HG02610 (cell line): ENCODE measurements around the gene SEPHS1.
"Not testable (repeated sequence)": the region's sequence is repeated elsewhere in the genome, so short reads cannot be mapped to it uniquely, and the experiment has no call there.

ENCODE experiments used
- ATAC-seq: cut with Tn5 transposase; IDR thresholded peaks from one replicate; pipeline ENCODE4 v1.9.1; 2021; ENCODE audit warnings: mild to moderate bottlenecking, moderate library complexity; ENCODE audit not compliant: unreplicated experiment

Gene SEPHS1

GRCh38 chr10:13365243-13365642, 17.1 kb upstream of the SEPHS1 start:
- ATAC-seq: no peak

GRCh38 chr10:13360587-13360986, 12.5 kb upstream of the SEPHS1 start:
- ATAC-seq: no peak

DNA sequence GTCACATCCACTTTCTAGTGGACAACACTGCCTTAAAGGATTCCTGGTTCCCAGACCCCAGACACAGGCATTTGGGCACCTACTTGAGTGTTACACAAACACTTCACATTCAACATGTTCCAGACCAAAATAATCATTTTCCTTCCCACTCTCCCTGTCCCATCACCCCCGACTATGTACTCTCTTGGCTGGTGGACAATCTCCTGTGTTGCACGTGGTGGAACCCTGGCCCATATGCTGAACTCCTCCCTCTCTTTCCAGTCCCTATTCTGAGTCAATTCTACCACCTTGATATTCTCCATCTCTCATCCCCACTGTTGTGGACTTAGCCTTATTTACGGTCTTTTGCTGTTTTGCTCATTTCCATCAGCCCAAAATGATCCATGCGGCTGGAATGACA, 8.3 kb upstream of the SEPHS1 start:
- ATAC-seq: no peak

DNA sequence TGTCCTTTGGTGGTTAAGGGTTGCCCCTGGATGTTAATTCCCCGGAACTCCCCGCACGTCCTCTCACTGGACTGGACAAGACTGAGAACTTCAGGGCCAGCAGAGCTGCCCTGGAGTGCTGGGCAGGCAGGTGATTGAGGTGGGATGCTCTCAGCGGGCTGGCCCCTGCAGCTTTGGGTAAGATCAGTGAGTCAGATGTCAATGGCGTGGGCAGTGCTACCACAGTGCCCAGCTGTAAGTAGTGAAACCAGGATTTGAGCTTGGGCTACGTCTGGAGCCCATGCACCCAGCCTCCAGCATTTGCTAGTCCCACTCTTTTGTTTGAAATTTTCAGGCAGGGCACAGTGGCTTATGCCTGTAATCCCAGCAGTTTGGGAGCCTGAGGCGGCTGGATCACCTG, 6.7 kb upstream of the SEPHS1 start:
- ATAC-seq: no peak

GRCh38 chr10:13352519-13352918, 4.4 kb upstream of the SEPHS1 start:
- ATAC-seq: no peak

DNA sequence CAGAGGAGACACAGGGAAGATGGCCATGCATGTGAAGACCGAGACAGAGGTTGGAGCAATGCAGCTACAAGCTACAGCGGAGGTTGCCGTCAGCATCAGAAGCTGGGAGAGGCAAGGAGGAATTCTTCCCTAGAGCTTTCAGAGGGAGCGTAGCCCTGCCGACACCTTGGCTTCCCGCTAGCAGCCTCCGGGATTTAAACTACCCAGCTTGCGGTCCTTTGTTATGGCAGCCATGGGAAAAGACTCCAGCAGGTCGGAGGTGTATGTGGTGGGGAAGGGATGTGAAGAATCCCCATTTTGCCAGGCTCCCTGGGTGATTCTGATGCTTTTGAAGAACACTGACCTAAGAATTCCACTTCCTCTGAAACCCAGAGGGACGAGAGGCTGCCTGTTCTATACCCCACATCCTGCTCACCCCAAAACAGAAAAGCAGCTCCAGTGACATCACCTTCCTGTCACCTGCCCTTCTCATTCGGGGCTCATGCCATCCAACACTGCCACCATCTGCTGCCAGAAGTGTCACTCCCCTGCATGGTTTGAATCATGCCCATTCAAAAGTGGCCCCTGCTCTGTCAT, 3.3 kb upstream of the SEPHS1 start:
- no peak for ATAC-seq

GRCh38 chr10:13349463-13350274, 1.6 kb upstream of the SEPHS1 start:
- no peak for ATAC-seq

- ATAC-seq: peak; percentile 60
Measured at GRCh38 chr10:13347500-13348156, 465 bp downstream of the SEPHS1 start.

DNA sequence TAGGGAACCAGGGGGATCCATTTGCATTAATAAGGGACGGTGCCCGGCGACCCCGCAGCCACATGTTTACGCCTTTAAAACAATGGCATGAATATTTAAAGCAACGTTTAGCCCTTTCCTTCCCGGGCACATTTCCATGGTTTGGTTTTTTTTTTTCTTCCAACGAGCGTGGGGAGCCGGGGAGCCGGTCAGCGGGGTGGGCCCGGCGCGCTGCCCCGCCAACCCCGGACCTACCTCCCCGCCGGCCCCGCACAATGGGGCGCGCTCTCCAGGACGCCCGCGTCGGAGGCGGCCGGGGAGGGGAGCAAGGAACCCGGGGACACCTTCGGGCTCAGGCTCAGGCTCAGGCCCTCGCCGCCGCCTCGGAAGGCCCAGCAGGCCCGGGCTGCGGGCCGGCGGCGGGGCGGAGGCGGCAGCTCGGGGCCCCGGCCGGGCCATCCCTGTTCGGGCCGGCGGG, 1.0 kb downstream of the SEPHS1 start:
- peak; percentile 27 for ATAC-seq

DNA sequence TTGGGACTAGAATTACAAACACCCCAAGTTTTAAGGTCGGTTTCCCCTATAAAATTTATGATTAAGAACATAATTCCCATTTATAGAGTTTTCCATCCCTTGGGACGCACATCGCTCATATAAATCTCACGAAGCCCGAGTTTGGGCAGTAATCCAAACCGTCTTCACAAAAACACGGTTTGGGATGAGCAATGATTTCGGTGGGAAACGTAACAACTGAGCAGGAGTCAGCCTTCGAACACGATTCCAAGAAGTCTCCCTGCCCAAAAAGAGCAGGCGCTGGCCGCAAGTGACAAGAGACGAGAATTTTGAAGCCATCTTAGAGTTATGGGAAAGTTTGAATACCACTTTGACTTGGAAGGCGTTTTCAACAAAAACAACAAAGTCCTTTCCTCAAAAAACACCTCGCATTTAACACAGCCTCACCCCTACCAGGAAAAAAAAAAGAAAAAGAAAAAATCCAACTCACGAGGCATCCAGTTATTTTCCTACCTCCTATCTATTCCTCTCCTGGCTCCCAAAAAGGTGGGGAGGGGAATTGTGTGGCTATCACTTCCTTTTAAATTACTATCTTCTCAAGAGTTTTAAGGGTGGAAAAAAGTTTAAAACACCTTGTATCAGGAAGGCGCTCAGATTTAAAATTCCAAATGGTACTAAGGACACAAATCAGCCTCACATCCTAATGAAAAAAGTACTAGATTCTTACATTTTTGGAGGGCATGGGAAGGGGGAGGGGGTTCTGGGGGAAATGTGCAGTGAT, 1.6 kb downstream of the SEPHS1 start:
- no peak for ATAC-seq

DNA sequence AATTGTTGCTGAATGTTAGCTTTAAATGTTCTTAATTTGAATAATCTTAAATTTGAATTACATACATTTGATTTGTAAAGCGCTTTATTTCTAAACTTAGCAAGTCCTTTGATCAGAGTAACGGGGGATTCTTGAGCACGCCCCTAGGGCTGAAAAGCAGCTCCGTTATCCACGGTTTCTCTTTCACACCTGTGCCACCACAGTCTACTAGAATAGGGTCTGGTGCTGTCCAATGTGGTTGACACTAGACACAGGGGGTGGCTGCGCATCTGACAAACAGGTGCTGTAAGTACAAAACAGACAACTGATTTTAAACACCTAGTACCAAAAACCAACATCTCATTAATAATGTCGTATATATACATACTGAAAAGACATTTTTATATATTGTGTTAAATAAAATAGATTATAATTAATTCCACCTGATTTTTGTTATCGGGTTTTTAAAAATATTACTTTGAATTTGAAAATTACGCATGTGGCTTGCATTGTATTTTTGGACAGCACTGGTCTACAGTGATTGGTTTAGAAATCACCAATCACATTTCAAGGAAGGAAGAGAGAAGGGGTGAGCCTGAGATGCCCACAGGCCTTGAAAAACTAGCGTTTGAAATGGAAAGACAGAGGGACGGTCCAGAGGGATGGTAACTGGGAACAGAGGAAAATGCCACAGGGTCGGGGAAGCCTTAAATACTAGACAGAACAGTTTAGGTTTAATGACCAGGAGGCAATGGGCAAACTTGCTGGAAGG, 7.3 kb downstream of the SEPHS1 start:
- ATAC-seq: peak; percentile 86

DNA sequence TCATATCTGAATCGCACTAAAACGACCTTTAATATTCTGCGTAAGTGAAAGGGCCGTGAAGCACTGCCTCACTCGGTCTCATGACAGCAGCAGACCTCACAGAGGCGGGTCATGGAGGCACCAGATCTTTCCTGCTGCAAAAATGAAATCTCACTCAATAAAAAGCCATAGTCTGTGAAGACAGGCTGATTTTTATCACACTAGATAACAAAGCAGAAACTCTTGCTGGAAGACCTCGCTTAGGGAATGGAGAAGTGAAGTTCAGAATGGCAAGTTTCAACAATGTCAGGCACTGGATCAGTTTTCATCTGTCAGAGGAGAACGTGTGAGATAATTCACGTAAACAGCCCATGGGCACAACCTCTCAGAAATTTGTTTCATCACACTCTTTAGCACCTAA, 8.0 kb downstream of the SEPHS1 start:
- peak; percentile 6 for ATAC-seq

GRCh38 chr10:13338390-13339110, 9.5 kb downstream of the SEPHS1 start:
- ATAC-seq: no peak

DNA sequence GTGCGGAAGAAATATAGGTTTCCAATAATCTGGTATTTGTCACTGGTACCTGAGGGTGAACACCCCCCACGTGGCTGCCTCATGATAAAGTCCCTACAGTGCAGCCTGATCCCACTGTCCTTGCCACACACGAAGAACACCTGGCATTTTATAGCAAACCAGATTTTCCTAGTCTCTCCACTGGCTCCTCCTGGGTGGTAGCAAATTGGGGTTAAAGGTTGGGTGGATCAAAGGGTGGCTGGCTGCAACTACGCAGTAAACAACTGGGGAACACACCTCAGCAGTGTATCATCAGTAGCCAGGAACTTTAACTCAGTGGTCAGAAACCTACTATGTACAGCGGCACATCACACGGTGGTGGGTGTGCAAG, 10.3 kb downstream of the SEPHS1 start:
- no peak for ATAC-seq

DNA sequence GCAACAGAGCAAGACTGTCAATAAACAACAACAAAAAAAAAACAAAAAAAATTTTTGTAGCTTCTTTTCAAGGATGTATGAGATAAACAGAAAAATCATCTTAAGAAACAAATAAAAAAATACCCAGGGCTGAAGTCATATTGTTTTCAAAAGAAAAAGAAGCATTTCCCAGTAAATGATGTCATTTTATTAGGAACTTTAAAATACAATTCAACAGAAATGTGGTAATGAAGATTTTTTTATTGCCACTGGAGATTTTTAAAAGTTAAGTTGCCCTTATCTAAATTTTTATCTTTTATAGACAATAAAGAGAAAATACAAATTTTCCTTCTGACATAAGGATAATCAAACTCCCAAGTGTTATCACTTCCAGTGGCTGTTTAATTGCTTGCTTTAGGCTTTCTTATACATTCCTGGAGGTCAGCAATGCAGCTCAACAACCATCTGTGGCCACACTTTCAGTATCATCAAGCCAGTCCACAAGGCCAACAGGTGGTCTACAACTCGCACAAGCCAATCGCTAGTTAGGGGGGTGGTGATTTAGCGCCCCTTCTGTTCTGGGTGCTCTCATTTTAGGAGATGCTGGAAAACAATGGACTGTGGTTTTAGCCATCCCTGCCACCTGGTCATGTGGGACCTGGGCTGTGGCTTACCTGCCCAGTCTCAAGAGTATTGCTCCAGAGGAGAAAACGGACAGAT, 10.8 kb downstream of the SEPHS1 start:
- no peak for ATAC-seq

DNA sequence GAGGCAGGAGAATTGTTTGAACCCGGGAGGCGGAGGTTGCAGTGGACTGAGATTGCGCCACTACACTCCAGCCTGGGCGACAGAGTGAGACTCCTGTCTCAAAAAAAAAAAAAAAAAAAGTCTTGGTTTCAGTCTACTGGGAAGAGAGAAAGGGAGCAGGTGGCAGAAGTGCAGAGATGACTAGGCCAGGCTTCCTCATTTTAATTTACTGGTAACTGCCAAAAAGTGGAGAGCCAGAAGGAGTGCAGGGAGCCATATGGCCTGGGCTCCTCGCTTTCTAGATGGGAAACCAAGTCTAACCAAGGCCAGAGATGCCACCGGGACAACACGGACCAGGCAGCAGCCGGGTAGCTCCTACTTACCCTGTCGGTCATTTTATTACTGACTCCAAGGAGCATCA, 12.2 kb downstream of the SEPHS1 start:
- no peak for ATAC-seq

DNA sequence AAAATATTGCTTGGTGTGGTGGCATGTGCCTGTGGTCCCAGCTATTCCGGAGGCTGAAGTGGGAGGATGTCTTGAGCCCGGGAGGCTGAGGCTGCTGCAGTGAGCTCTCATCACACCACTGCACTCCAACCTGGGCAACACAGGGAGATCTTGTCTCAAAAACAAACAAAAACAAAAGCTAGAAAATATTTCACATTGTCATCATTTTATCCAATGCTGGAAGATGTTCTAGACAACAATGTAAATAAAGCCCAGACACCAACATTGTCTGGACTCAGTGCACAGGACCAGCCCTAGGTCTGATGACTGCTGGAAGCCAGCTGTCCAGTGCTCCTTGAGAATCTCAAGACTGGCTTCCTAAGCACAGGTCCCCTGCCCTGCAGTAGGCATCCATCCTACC, 13.5 kb downstream of the SEPHS1 start:
- ATAC-seq: no peak

DNA sequence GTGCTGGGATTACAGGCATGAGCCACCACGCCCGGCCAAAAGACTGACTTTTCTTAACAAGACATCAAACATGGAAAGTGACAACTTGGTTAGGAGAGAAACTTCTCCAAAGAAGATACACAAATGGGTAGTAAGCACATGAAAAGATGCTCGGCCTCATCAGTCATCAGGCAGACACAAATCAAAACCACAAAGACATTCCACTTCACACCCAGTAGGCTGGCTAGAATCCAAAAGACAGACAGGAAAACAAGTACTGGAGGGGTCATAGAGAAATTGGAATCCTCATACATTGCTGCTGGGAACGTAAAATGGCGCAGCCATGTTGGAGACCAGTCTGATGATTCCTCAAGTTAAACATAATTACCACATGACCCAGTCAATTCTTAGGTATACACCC, 16.4 kb downstream of the SEPHS1 start:
- ATAC-seq: no peak

- not testable (repeated sequence) for ATAC-seq
Measured at GRCh38 chr10:13330980-13331379, 17.1 kb downstream of the SEPHS1 start.
